GM12865 (cell line): ENCODE data around the gene KAT2A.

ENCODE experiments used
- DNase-seq: peaks from one replicate; pipeline ENCODE4 v3.0.0; 2010; ENCODE audit warnings: low read depth
- H3K4me3 ChIP-seq: 2 replicates; pipeline ENCODE4 v1.5.1; 2011; ENCODE audit warnings: mild to moderate bottlenecking, low read depth, low read length, control low read depth
- CTCF ChIP-seq: IDR thresholded peaks from 2 replicates; pipeline ENCODE4 v1.5.1; 2011; ENCODE audit warnings: low read length, control low read depth, low read depth, inconsistent platforms; ENCODE audit not compliant: insufficient read depth; ENCODE audit errors: missing control alignments

Gene KAT2A

GRCh38 chr17:42120770-42121769 is at the start of gene KAT2A:
Gene KAT2A, minus strand, starts transcription at chr17:42121367. Its CDS starts 63 bp downstream, at chr17:42121304.
- DNase-seq: peak; percentile 86
- H3K4me3 ChIP-seq: peak within 1 kb of the TSS; percentile 63
- TF ChIP-seq CTCF: no peak

- H3K4me3 ChIP-seq: no peak overlapping the region
- no peak for TF ChIP-seq CTCF
- no peak for DNase-seq
These were observed 48.2 kb upstream of the KAT2A start for GRCh38 chr17:42169351-42169750.

GRCh38 chr17:42167807-42168206 is 46.6 kb upstream of the KAT2A start:
- H3K4me3 ChIP-seq: no peak overlapping the region
- no peak for TF ChIP-seq CTCF
- DNase-seq: no peak

- no peak for TF ChIP-seq CTCF
- no peak overlapping the region for H3K4me3 ChIP-seq
- no peak for DNase-seq
These were observed 45.1 kb upstream of the KAT2A start for GRCh38 chr17:42166196-42166763.

GRCh38 chr17:42165751-42166150 is 44.6 kb upstream of the KAT2A start:
- no peak overlapping the region for H3K4me3 ChIP-seq
- no peak for TF ChIP-seq CTCF
- no peak for DNase-seq

GRCh38 chr17:42163696-42164407 is 42.7 kb upstream of the KAT2A start:
- H3K4me3 ChIP-seq: no peak overlapping the region
- TF ChIP-seq CTCF: no peak
- no peak for DNase-seq
